SK-N-MC (cell line): Measurements from ENCODE around the gene DNAH11.

ENCODE experiments used
- EZH2 ChIP-seq: fragments of 200-600 bp; sonication (generic); IDR thresholded peaks from one replicate; pipeline ENCODE4 v1.6.1; 2017; ENCODE audit warnings: antibody characterized with exemption
- FOXP2 ChIP-seq: optimal IDR thresholded peaks from 2 replicates; pipeline ENCODE3; 2011; ENCODE audit warnings: mild to moderate bottlenecking, moderate library complexity; ENCODE audit not compliant: insufficient read depth; ENCODE audit errors: extremely low read length, control extremely low read depth
- POLR2AphosphoS5 ChIP-seq: IDR thresholded peaks from 2 replicates; pipeline ENCODE4 v1.6.1; 2012; ENCODE audit warnings: mild to moderate bottlenecking, low read depth, low read length, borderline replicate concordance

GRCh38 chr7:21912305-21912704, 369.5 kb downstream of the DNAH11 start:
- no peak for TF ChIP-seq EZH2
- no peak for TF ChIP-seq FOXP2
- TF ChIP-seq POLR2AphosphoS5: no peak
